Measurements from ENCODE around the gene PIEZO1. TPM values are rescaled to one million over a fixed set of nuclear protein-coding genes. Genes with fewer than 3 reads are reported as not detected.

Gene PIEZO1
- polyA plus RNA-seq, 1 of the 3 experiments (the other 2 are of a cell fraction) = 184 TPM

DNA sequence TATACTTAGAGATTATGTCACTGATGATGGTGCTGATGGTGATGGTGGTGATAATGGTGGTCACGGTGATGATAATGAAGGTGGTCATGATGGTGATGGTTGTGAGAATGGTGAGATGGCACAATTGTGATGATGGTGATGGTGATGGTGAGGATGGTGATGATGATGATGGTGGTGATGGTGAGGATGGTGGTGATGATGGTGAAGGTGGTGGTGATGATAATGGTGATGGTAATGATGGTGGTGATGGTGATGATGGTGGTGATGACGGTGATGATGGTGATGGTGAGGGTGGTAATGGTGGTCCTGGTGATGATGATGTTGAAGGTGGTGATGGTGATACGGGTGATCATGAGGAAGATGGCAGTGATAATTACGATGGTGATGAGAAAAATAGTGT lies 13.1 kb upstream of the PIEZO1 start:
- no peaks in the 10 kb centered on the region for H3K36me3 ChIP-seq (replicated peaks in 1 of 2; ENCODE audit: control insufficient read depth in 1 of 2, insufficient read depth in 2 of 2, low read length in 1 of 2)
- H3K79me2 ChIP-seq (ENCODE audit: insufficient read depth) = peaks cover 6% of the 10 kb centered on the region; the same call in 1 of the 2 replicates
- no peak overlapping the region for H3K4me2 ChIP-seq
- no peak for TF ChIP-seq ELF1 (IDR thresholded peaks at IDR 0.05)
- TF ChIP-seq SMC3 (IDR thresholded peaks at IDR 0.05; ENCODE audit: low read depth, low read length) = no peak
- TF ChIP-seq RAD21 (IDR thresholded peaks at IDR 0.05; ENCODE audit: low read length) = no peak
- TF ChIP-seq POLR2AphosphoS5 (IDR thresholded peaks at IDR 0.05; ENCODE audit: low read depth, low read length) = no peak
- TF ChIP-seq, protein P1, sequence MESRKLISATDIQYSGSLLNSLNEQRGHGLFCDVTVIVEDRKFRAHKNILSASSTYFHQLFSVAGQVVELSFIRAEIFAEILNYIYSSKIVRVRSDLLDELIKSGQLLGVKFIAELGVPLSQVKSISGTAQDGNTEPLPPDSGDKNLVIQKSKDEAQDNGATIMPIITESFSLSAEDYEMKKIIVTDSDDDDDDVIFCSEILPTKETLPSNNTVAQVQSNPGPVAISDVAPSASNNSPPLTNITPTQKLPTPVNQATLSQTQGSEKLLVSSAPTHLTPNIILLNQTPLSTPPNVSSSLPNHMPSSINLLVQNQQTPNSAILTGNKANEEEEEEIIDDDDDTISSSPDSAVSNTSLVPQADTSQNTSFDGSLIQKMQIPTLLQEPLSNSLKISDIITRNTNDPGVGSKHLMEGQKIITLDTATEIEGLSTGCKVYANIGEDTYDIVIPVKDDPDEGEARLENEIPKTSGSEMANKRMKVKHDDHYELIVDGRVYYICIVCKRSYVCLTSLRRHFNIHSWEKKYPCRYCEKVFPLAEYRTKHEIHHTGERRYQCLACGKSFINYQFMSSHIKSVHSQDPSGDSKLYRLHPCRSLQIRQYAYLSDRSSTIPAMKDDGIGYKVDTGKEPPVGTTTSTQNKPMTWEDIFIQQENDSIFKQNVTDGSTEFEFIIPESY (IDR thresholded peaks at IDR 0.05; ENCODE audit: borderline replicate concordance, low read depth) = no peak
- H2AFZ ChIP-seq (ENCODE audit: low read depth) = no peak overlapping the region
- peaks cover 13% of the 10 kb centered on the region for H3F3A ChIP-seq (replicated peaks; ENCODE audit: insufficient read depth)
- peaks cover 0 to 2% of the 10 kb centered on the region in 2 experiments; a peak in 1 of 4 replicates for H3K4me1 ChIP-seq (ENCODE audit: control insufficient read depth in 1 of 2, insufficient read depth in 2 of 2, low read depth in 1 of 2, low read length in 1 of 2)
- H3K9ac ChIP-seq = no peak overlapping the region
- no peak overlapping the region for H3K27ac ChIP-seq (ENCODE audit: low read depth in 2 of 2, low read length in 1 of 2)
- H3K9me3 ChIP-seq = no peaks in the 10 kb centered on the region
- no peaks in the 10 kb centered on the region for H3K9me2 ChIP-seq
- no peak overlapping the region for H3K4me3 ChIP-seq (ENCODE audit: low read depth in 2 of 2, low read length in 1 of 2)
- no peaks in the 10 kb centered on the region for H3K27me3 ChIP-seq (ENCODE audit: insufficient read depth)
- ChIA-PET POLR2A (no interaction called here), CTCF (interaction anchor here (1.1 to 1.3 kb wide), 2 partner anchors 12 to 42 kb away, joined by 3 read pairs; no protein-coding TSS in a partner anchor)
- 98% methylated on average over 4 of the region's 4 CpGs for WGBS (ENCODE audit: low lambda C conversion rate)
- H4K20me1 ChIP-seq (ENCODE audit: insufficient read depth) = no peaks in the 10 kb centered on the region
- no peak for DNase-seq

DNA sequence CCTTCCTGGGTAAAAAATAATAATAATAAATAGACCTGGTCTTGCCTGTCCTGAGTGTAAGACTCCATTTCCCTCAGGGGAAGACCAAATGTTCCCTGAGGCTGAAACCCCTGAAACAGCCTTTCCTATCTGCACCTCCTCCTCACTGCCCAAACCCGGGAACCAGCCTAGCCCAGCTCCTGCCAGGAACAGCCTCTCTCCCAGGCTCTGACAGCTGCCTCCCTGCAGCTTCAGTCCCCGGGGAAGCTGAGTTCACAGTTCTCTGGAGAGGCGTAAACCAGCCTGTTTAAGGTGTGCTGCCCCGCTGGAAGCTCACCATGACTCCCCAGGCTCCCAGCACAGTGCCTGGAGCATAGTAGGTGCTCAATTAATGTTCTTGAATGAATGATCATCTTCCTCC lies 11.3 kb upstream of the PIEZO1 start:
- Histone ChIP-seq H2AFZ (ENCODE audit: low read depth) (no peak overlapping the region), H3K36me3 (replicated peaks in 1 of 2; ENCODE audit: control insufficient read depth in 1 of 2, insufficient read depth in 2 of 2, low read length in 1 of 2) (no peaks in the 10 kb centered on the region), H3K9ac (no peak overlapping the region), H3K4me2 (no peak overlapping the region), H3K9me2 (no peaks in the 10 kb centered on the region), H3K4me3 (ENCODE audit: low read depth in 2 of 2, low read length in 1 of 2) (no peak overlapping the region), H3K9me3 (no peaks in the 10 kb centered on the region), H3K79me2 (ENCODE audit: insufficient read depth) (no peaks in the 10 kb centered on the region), H3K27ac (ENCODE audit: low read depth in 2 of 2, low read length in 1 of 2) (no peak overlapping the region), H4K20me1 (ENCODE audit: insufficient read depth) (no peaks in the 10 kb centered on the region), H3F3A (replicated peaks; ENCODE audit: insufficient read depth) (peaks cover 8% of the 10 kb centered on the region), H3K4me1 (ENCODE audit: control insufficient read depth in 1 of 2, insufficient read depth in 2 of 2, low read depth in 1 of 2, low read length in 1 of 2) (no peaks in the 10 kb centered on the region), H3K27me3 (ENCODE audit: insufficient read depth) (no peaks in the 10 kb centered on the region)
- ChIA-PET POLR2A (no interaction called here), CTCF (interaction anchor here (1.1 to 2.2 kb wide), 2 partner anchors 41 to 52 kb away, joined by 3 to 6 read pairs; no protein-coding TSS in a partner anchor)
- no peak for DNase-seq
- WGBS (ENCODE audit: low lambda C conversion rate) = 0% methylated on average over 1 of the region's 4 CpGs
- TF ChIP-seq CTCF (IDR thresholded peaks at IDR 0.05) = no peak
- TF ChIP-seq NFIC (IDR thresholded peaks at IDR 0.05; ENCODE audit: borderline replicate concordance) = no peak
- no peak for TF ChIP-seq RFX5 (IDR thresholded peaks at IDR 0.05; ENCODE audit: low read length)
- no peak for TF ChIP-seq MEF2A (IDR thresholded peaks at IDR 0.05; ENCODE audit: borderline replicate concordance, low read depth)
- no peak for TF ChIP-seq FOXJ3 (CRISPR knock-in tag; IDR thresholded peaks at IDR 0.05)
- no peak for TF ChIP-seq SIN3A (IDR thresholded peaks at IDR 0.05; ENCODE audit: borderline replicate concordance, low read depth, low read length)
- no peak for TF ChIP-seq TCF12 (IDR thresholded peaks at IDR 0.05)
- TF ChIP-seq TEAD4 (IDR thresholded peaks at IDR 0.05; ENCODE audit: borderline replicate concordance, insufficient read depth) = no peak
- TF ChIP-seq JUND (IDR thresholded peaks at IDR 0.05) = no peak
- TF ChIP-seq NRF1 (IDR thresholded peaks at IDR 0.05; ENCODE audit: low read depth, low read length) = no peak
- TF ChIP-seq IRF3 (IDR thresholded peaks at IDR 0.05; ENCODE audit: low read depth, low read length) = no peak
- TF ChIP-seq, protein P2, sequence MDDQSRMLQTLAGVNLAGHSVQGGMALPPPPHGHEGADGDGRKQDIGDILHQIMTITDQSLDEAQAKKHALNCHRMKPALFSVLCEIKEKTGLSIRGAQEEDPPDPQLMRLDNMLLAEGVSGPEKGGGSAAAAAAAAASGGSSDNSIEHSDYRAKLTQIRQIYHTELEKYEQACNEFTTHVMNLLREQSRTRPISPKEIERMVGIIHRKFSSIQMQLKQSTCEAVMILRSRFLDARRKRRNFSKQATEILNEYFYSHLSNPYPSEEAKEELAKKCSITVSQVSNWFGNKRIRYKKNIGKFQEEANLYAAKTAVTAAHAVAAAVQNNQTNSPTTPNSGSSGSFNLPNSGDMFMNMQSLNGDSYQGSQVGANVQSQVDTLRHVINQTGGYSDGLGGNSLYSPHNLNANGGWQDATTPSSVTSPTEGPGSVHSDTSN (IDR thresholded peaks at IDR 0.05) = no peak
- no peak for TF ChIP-seq TAF1 (IDR thresholded peaks at IDR 0.05; ENCODE audit: borderline replicate concordance, low read depth, low read length)
- TF ChIP-seq, protein P1 (IDR thresholded peaks at IDR 0.05; ENCODE audit: borderline replicate concordance, low read depth) = no peak
- no peak for TF ChIP-seq ELF1 (IDR thresholded peaks at IDR 0.05)
- TF ChIP-seq MAX (IDR thresholded peaks at IDR 0.05; ENCODE audit: low read depth) = no peak
- no peak for TF ChIP-seq EZH2phosphoT487 (IDR thresholded peaks at IDR 0.05; ENCODE audit: borderline replicate concordance, low read depth)
- TF ChIP-seq FOSL2 (IDR thresholded peaks at IDR 0.05; ENCODE audit: borderline replicate concordance, low read depth) = no peak

Data from SK-N-SH (cell line).